HCT116 (cell line): Measurements from ENCODE around the gene ABCB1. TPM values are rescaled to one million over a fixed set of nuclear protein-coding genes. Genes with fewer than 3 reads are reported as not detected.

Source experiments
- ATAC-seq: fragments of 200-7000 bp; cut with Tn5 transposase; 2 replicates; pipeline ENCODE4 v1.9.1; 2020; ENCODE audit warnings: mild to moderate bottlenecking, moderate library complexity
- BruUV-seq: library from RNA; stranded (reverse); fragments of 400-500 nt; replicated peaks from 2 replicates; lab custom pipeline; 2021; lab: Mats Ljungman, UMichigan
- CTCF ChIA-PET: fragments of 300-600 bp; sonication (Branson Sonifier 250); formaldehyde crosslinking; loops from one replicate; lab custom pipeline; 2021; ENCODE audit warnings: antibody characterized with exemption; lab: Charles Lee
- POLR2A ChIA-PET: fragments of 300-600, 350-600 bp; sonication (Branson Sonifier 250); formaldehyde crosslinking; loops from one replicate; lab custom pipeline; 2021; ENCODE audit warnings: antibody characterized with exemption; lab: Charles Lee
- RAD21 ChIA-PET, 2 experiments: fragments of 300-600 bp; sonication (Branson Sonifier 250); formaldehyde crosslinking; loops; one replicate each; lab custom pipeline; 2023; ENCODE audit warnings: low total read pairs in 2 of 2; ENCODE audit not compliant: uncharacterized antibody in 2 of 2, unreplicated experiment in 2 of 2, low non-redundant PET in 1 of 2; lab: Charles Lee
- DNase-seq: peaks from one replicate; pipeline ENCODE4 v3.0.0-alpha.2; 2010; ENCODE audit warnings: low read depth, low spot score
- H2AFZ ChIP-seq: fragments of 200-600 bp; shearing (Covaris generic), sonication (generic); 2 replicates; pipeline ENCODE4 v1.6.1; 2017; ENCODE audit warnings: low read depth, mixed run types, mixed read lengths, antibody characterized with exemption, low read length; ENCODE audit not compliant: poor library complexity, severe bottlenecking
- H3K27ac ChIP-seq: 2 replicates; pipeline ENCODE4 v1.5.1; 2012; ENCODE audit warnings: low read depth, low read length
- H3K27me3 ChIP-seq: fragments of 200-600 bp; sonication (generic); 2 replicates; pipeline ENCODE4 v1.6.1; 2016; ENCODE audit warnings: mixed run types, low read length, mixed read lengths; ENCODE audit not compliant: insufficient read depth
- H3K36me3 ChIP-seq, 2 experiments: fragments of 200-500 bp in 1 of 2; fragments of 200-600 bp in 1 of 2; sonication (Bioruptor generic) in 1 of 2; sonication (generic) in 1 of 2; 2 replicates each; pipeline versions ENCODE4 v1.5.1 to v1.6.1; 2014 to 2016; ENCODE audit warnings: low read length in 2 of 2, inconsistent platforms in 1 of 2, mixed read lengths in 1 of 2, mixed run types in 1 of 2; ENCODE audit not compliant: insufficient read depth in 2 of 2, control insufficient read depth in 1 of 2
- H3K4me1 ChIP-seq, 2 experiments: fragments of 200-600 bp in 1 of 2; sonication (generic) in 1 of 2; 2 replicates each; pipeline versions ENCODE4 v1.5.1 to v1.6.1; 2012 to 2017; ENCODE audit warnings: low read length in 2 of 2, inconsistent platforms in 1 of 2, mild to moderate bottlenecking in 1 of 2, mixed read lengths in 1 of 2, mixed run types in 1 of 2, moderate library complexity in 1 of 2; ENCODE audit not compliant: insufficient read depth in 2 of 2, control insufficient read depth in 1 of 2
- H3K4me2 ChIP-seq: fragments of 200-600 bp; sonication (generic); 2 replicates; pipeline ENCODE4 v1.6.1; 2017; ENCODE audit warnings: mixed run types, low read length, mixed read lengths
- H3K4me3 ChIP-seq, 2 experiments: fragments of 200-600 bp in 1 of 2; sonication (generic) in 1 of 2; replicated peaks in 1 of 2; 2 replicates each; pipeline ENCODE4 v1.5.1; 2011 to 2016; ENCODE audit warnings: low read length in 2 of 2, control low read depth in 1 of 2, low read depth in 1 of 2, mild to moderate bottlenecking in 1 of 2, mixed read lengths in 1 of 2, mixed run types in 1 of 2
- H3K79me2 ChIP-seq: fragments of 200-600 bp; sonication (generic); 2 replicates; pipeline ENCODE4 v1.6.1; 2017; ENCODE audit warnings: mild to moderate bottlenecking, mixed run types, low read length, moderate library complexity, mixed read lengths; ENCODE audit not compliant: insufficient read depth
- H3K9ac ChIP-seq: fragments of 200-600 bp; sonication (generic); 2 replicates; pipeline ENCODE4 v1.6.1; 2016; ENCODE audit warnings: low read length, mixed read lengths
- H3K9me2 ChIP-seq: fragments of 200-600 bp; sonication (generic), shearing (Covaris generic); 2 replicates; pipeline ENCODE4 v1.6.1; 2017; ENCODE audit warnings: mixed run types, mild to moderate bottlenecking, moderate library complexity; ENCODE audit not compliant: insufficient read depth
- H3K9me3 ChIP-seq, 2 experiments: fragments of 200-500 bp in 1 of 2; fragments of 200-600 bp in 1 of 2; sonication (Bioruptor generic) in 1 of 2; sonication (generic) in 1 of 2; 2 replicates each; pipeline ENCODE4 v1.6.1; 2014 to 2017; ENCODE audit warnings: low read length in 2 of 2, mixed read lengths in 2 of 2, inconsistent platforms in 1 of 2, low read depth in 1 of 2, mild to moderate bottlenecking in 1 of 2, mixed run types in 1 of 2, moderate library complexity in 1 of 2; ENCODE audit not compliant: control insufficient read depth in 1 of 2, insufficient read depth in 1 of 2
- H4K20me1 ChIP-seq: fragments of 200-600 bp; sonication (generic), shearing (Covaris generic); 2 replicates; pipeline ENCODE4 v1.6.1; 2017; ENCODE audit warnings: mixed run types, mild to moderate bottlenecking, moderate library complexity; ENCODE audit not compliant: insufficient read depth
- RAD21 ChIP-seq: IDR thresholded peaks from 2 replicates; pipeline ENCODE4 v1.6.1; 2012; ENCODE audit warnings: low read depth, mild to moderate bottlenecking
- SRF ChIP-seq: IDR thresholded peaks from 2 replicates; pipeline ENCODE4 v1.6.1; 2012; ENCODE audit warnings: low read depth
- intact Hi-C: fragments of 100-400 bp; cut with micrococcal nuclease; formaldehyde crosslinking; loops from 2 replicates; pipeline ENCODE4 v1.10.0; 2022
- total RNA-seq: library from RNA; stranded (reverse); gene quantifications from one replicate; pipeline ENCODE4 v1.2.1, GENCODE V29; 2021; ENCODE audit not compliant: unreplicated experiment
- TF ChIP-seq, protein P1 (sequence below), 3 experiments: fragments of 200-600 bp in 1 of 3; sonication (generic) in 1 of 3; IDR thresholded peaks in 2 of 3; conservative IDR thresholded peaks in 1 of 3; 2 replicates each; pipeline ENCODE4 v1.5.1; 2012 to 2017; ENCODE audit warnings: low read depth in 2 of 3, low read length in 2 of 3, antibody characterized with exemption in 1 of 3, borderline replicate concordance in 1 of 3, control low read depth in 1 of 3, mild to moderate bottlenecking in 1 of 3, mixed read lengths in 1 of 3, mixed run types in 1 of 3, moderate library complexity in 1 of 3; ENCODE audit not compliant: insufficient read depth in 1 of 3

ABCB1 gene
- total RNA-seq, 1 experiment from 2014 or later, result 1.8 TPM

- Histone ChIP-seq H3K27me3 (no peaks in the 10 kb centered on the region), H4K20me1 (no peaks in the 10 kb centered on the region), H3K4me1 (no peaks in the 10 kb centered on the region), H3K9me3 (no peaks in the 10 kb centered on the region), H3K9ac (no peak overlapping the region), H3K79me2 (no peaks in the 10 kb centered on the region), H3K27ac (no peak overlapping the region), H2AFZ (no peak overlapping the region), H3K36me3 (no peaks in the 10 kb centered on the region), H3K4me2 (no peak overlapping the region), H3K4me3 (no peak overlapping the region), H3K9me2 (no peaks in the 10 kb centered on the region)
- CTCF ChIA-PET, result interaction anchor here (0.7 to 2.9 kb wide), 20 partner anchors 10 to 663 kb away, joined by 3 to 43 read pairs (median 4); partner anchors contain the start of genes ADAM22 and RUNDC3B
- intact Hi-C loops, result loop anchor here (1.0 to 2.0 kb wide), 4 partner anchors 118 to 662 kb away; no protein-coding TSS in a partner anchor
- RAD21 ChIA-PET, result interaction anchor here (0.6 to 1.1 kb wide), 4 partner anchors 118 to 380 kb away, joined by 3 to 4 read pairs (median 3); no protein-coding TSS in a partner anchor
- TF ChIP-seq, protein P1, sequence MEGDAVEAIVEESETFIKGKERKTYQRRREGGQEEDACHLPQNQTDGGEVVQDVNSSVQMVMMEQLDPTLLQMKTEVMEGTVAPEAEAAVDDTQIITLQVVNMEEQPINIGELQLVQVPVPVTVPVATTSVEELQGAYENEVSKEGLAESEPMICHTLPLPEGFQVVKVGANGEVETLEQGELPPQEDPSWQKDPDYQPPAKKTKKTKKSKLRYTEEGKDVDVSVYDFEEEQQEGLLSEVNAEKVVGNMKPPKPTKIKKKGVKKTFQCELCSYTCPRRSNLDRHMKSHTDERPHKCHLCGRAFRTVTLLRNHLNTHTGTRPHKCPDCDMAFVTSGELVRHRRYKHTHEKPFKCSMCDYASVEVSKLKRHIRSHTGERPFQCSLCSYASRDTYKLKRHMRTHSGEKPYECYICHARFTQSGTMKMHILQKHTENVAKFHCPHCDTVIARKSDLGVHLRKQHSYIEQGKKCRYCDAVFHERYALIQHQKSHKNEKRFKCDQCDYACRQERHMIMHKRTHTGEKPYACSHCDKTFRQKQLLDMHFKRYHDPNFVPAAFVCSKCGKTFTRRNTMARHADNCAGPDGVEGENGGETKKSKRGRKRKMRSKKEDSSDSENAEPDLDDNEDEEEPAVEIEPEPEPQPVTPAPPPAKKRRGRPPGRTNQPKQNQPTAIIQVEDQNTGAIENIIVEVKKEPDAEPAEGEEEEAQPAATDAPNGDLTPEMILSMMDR (IDR thresholded peaks at IDR 0.05 in 2 of 3, conservative IDR thresholded peaks at IDR 0.05 in 1 of 3; ENCODE audit: borderline replicate concordance in 1 of 3, insufficient read depth in 1 of 3, low read depth in 2 of 3, low read length in 2 of 3), result peak; percentile 44 to 70 (median 59); a peak in 5 of 6 replicates
- TF ChIP-seq RAD21 (peak; percentile 79), SRF (no peak)
- ATAC-seq (peak; percentile 36; the same call in 1 of the 2 replicates), DNase-seq (peak; percentile 15)
- POLR2A ChIA-PET, result no interaction called here
- BruUV-seq, result no TSS peak
Observed at GRCh38 chr7:87506246-87507180, 94.2 kb downstream of the ABCB1 start.
